Fibroblast of skin of scalp (primary cell): ENCODE results near the gene FNBP1.
"Not testable (repeated sequence)": the region's sequence is repeated elsewhere in the genome, so short reads cannot be mapped to it uniquely, and the experiment has no call there.

ENCODE experiments used
- DNase-seq: peaks from one replicate; pipeline ENCODE4 v3.0.0-alpha.2; 2013

The FNBP1 gene

DNA sequence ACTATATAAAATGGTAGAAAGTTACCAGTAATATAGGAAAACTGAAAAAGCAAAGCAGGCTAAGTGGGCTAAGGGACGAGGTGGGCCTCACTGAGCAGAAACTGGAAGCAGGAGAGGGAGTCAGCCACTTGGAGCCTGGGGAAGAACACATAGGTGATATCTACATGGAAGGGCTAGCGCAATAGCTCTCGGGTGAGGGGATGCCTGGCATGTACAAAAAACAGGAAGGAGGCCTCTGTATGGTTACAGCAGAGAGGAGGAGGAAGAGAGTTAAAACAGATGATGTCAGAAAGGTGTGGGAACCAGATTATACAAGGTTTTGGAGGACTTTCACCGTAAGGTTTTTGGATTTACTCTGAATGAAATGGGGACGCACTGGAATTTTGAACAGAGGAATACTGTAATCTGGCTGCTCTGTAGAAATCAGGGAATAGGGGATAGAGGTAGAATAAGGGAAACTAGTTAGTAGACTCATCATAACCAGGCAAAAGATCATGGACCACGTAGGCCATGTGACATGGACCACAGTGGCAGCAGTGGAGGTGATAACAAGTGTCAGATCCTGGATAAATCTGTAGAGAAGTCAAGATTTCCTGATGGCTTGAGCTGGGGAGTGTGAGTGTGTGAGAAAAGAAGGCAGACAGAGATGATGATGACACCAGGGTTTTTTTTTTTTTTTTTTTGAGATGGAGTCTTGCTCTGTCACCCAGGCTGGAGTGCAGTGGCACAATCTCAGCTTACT is 52.5 kb downstream of the FNBP1 start:
- peak; percentile 28 for DNase-seq

DNA sequence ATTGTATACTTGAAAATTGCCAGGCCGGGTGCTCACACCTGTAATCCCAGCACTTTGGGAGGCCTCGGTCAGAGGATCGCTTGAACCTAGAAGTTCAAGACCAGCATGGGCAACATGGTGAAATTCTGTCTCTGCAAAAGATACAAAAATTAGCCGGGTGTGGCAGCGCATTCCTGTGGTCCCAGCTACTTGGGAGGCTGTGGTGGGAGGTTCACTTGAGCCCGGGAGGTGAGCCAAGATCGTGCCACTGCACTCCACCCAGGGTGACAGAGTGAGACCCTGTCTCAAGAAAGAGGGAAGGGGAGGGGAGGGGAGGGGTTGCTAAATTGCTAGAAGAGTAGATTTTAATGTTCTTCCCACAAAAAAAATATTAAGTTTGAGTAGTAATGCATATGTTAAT is 53.2 kb downstream of the FNBP1 start:
- peak; percentile 91 for DNase-seq

DNA sequence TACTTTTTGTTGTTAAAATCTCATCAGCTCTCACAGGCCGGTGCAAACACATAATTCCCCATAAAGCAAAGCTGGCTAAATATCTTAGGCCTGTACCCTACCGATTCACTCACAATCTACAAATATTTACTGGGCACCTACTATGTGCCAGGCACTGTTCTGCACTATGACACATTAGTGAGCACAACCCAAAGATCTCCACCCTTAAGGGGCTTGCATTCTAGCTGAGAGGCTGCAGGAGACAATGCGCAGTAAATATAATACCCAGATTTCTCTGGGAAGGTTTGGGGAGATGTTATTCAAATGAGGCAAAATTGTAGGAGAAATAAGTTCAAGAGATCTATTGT is 53.7 kb downstream of the FNBP1 start:
- DNase-seq = no peak

DNA sequence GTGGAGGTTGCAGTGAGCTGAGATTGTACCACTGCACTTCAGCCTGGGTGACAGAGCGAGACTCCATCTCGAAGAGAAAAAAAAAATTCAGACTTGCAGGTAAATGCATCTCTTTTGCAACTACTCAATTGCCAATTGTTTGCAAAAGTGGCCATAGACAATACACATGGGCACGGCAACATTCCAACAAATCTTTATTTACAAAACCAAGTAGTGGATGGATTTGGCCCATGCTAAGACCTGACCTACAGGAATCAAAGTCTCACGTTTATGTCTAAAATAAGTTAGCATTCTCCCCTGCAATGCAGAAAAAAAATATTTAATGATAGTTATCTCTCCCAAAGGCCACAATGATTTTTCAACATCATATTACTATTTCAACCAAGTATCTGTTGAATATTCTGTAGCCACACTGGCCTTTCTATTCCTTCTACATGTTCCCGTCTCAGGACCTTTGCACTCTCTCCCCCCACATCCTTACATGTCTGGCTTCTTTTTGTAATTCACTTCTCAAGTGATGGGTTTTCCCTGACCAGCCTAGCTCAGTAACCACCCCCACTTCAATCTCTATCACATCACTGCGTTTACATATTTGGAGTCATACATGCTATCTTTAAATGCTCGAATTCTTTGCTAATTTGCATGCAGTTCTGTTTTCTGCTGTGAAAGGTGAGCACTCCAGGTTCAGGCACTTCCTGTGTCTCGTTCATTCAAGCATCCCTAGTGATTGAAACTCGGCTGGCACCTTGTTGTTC is 54.2 kb downstream of the FNBP1 start:
- DNase-seq = no peak

DNA sequence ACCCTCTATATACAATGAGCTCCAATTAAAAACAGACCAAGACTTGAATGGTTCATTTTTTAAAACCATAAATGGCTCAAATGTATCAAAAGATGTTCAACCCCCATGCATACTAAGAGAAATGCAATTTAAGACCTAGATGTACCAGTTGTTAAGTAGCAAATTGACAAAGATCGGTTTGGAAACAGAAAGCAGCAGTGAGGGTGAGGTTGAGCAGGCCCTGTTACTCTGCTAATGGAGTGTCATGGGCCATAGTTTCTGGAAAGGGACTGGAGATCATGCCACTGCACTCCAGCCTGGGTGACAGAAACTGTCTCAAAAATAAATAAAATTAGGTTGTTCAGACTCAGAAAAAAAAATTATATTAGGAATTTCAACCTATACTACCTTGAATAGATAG is 55.0 kb downstream of the FNBP1 start:
- DNase-seq = no peak

DNA sequence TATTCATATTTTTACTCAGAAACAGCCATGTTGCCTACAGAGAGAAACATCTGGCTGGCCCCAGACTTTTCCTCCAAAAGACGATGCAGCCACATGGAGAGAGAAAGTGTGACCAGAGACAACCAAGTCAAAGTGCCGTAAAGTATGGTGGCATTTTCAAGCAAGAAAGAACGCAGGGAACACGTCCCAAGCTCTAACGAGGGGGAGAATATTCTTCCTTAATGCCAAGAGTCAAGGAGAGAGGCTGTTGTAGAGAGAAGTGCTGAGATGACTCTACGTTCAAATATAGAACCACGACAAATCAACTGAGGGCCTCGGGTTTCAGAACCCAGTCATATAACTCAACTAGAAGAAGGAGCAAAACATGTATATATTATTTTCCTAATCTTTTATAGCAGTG is 55.9 kb downstream of the FNBP1 start:
- DNase-seq = no peak

DNA sequence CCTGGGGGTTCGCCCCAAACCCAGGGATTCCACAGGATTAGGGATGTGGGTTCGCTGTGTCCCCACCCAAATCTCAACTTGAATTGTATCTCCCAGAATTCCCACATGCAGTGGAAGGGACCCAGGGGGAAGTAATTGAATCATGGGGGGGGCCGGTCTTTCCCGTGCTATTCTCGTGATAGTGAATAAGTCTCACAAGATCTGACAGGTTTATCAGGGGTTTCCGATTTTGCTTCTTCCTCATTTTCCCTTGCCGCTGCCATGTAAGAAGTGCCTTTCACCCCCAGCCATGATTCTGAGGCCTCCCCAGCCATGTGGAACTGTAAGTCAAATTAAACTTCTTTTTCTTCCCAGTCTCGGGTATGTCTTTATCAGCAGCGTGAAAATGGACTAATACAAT is 58.4 kb downstream of the FNBP1 start:
- DNase-seq = not testable (repeated sequence)

DNA sequence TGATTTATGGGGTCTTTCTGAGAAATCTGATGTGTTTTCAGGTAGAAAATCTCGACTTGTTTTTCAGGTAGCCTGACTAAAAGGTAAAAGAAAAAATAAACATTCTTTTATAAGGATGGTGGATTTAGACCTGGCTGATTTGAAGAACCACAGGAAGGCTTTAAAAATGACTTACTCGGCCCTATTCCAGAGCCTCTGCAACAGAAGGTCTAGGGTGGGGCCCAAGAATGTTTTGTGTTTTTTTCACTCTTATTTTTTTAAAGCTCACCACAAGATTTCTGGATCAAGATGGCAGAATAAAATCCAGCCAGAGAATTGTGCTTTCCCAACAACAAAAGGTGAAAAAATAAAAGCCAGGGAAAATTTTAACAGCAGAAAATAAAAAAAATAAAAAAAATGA is 59.1 kb downstream of the FNBP1 start:
- peak; percentile 62 for DNase-seq

DNA sequence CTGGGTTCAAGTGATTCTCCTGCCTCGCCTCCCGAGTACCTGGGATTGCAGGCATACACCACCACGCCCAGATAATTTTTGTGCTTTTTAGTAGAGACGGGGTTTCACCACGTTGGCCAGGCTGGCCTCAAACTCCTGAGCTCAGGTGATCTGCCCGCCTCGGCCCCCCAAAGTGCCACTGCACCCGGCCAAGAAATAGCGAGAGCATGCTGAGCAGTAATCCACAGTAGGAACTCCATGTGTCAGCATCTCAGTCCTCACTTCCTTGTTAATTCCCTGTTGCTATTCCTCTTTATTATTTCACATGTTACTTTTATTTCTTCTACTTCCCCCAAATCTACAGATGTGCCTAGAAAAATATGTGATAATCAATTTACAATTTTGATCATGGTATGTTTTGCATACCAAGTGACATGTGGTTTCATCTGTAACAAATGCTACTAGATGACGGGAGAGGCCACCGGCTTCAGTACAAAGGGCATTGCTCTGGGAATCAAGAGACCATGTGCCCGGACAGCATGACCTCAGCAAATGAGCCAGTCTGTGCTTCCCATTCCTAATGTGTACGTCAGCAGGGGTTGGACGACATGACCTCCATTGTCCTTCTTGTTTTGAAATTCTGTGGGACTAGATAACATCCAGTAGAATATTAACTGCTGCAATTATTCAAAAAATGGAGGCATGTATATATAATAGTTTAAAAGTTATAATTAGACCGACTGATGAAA is 61.6 kb downstream of the FNBP1 start:
- DNase-seq = no peak

DNA sequence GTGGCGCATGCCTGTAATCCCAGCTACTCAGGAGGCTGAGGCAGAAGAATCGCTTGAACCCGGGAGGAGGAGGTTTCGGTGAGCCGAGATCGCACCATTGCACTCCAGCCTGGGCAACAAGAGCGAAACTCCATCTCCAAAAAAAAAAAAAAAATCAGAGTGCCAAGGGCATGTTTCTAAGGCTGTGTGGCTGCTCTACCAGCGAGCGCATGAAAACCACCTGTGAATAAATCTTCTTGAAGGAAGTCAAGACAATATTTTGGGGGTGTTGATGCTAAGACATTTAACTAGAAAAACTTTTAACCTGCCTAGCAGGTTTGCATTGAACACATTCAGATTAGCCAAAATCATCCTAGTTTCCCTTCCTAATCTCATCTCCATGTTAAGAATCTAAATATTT is 62.8 kb downstream of the FNBP1 start:
- DNase-seq = not testable (repeated sequence)

DNA sequence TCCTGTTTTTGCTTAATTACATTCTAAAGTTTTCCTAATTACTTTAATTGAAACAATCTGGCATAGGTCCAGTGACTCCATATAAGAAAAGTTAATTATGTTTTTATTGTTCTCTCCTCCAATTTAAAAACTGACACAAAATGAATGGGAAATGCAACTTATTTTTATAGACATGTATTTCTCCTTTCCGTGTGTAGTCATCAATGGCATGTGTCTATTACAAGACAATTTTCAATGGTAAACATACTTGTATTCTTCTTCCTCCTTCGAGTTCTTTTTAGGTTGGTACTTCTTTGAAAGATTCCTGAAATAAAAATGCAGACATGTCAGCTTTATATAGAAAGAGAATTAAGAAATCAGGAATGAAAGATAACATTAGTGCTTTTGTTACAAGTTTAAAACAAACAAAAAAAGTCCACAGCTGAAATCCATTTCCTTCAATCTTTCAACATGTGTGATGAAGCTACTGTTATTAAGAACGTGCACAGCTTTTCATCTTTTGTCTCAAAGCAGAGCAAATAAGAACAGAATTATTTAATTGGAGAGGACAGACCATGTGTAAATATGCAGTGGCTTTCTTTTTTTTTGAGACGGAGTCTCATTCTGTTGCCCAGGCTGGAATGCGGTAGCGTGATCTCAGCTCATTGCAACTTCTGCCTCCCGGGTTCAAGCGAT is 63.8 kb downstream of the FNBP1 start:
- DNase-seq = peak; percentile 35

DNA sequence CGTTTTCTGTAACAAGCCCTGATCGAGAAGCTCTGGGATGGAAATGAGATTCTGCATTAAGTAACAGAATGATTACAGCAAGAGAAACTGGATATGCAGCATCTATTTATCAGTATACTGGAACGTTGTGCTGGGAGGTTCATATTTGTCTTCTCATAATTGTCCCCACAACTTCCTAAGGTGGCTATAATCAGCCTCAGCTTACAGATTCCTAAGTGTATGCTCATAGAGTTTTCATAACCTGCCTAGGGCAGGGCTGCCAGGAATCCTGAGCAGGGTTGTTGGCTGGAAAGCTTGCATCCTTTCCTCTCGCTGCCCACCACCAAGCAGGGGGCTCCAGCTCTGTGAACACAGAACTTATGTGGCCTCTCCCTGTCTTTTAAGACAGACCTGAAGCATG is 70.2 kb downstream of the FNBP1 start:
- no peak for DNase-seq

DNA sequence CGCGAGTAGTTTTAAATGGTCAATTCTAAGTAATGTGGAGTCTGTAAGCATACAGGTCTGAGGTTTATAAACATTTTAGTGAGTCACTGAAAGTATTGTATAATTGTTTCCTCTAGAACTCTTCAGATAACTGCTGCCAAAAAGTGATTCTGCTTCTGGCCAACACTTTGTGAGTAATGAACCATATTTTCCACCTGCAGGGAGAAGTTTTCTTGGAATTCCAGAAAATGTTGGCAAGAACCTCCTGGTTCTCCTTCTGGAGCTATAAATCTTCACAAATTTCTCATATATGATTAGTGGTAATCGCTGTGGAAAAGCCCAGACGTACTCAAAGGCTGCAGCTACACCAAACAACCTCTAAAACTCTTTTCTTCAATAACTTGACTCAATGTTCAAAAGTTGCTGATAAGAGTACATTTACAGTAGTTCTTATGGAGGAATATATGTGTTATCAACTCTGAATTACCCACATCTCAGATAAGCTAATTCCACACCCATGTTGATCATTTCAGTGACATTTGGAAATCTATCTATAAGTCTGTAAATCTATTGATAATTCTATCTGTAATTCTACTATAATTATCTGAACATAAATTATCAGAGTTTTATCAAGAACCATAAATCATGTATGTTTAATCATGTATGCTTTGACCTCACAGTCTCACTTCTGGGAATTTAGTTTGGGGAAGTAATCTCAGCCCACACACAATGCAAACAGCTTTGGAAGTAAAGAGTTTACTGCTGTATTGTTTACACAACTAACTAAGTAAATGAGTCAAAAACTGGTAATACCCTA is 74.1 kb downstream of the FNBP1 start:
- DNase-seq = peak; percentile 63

DNA sequence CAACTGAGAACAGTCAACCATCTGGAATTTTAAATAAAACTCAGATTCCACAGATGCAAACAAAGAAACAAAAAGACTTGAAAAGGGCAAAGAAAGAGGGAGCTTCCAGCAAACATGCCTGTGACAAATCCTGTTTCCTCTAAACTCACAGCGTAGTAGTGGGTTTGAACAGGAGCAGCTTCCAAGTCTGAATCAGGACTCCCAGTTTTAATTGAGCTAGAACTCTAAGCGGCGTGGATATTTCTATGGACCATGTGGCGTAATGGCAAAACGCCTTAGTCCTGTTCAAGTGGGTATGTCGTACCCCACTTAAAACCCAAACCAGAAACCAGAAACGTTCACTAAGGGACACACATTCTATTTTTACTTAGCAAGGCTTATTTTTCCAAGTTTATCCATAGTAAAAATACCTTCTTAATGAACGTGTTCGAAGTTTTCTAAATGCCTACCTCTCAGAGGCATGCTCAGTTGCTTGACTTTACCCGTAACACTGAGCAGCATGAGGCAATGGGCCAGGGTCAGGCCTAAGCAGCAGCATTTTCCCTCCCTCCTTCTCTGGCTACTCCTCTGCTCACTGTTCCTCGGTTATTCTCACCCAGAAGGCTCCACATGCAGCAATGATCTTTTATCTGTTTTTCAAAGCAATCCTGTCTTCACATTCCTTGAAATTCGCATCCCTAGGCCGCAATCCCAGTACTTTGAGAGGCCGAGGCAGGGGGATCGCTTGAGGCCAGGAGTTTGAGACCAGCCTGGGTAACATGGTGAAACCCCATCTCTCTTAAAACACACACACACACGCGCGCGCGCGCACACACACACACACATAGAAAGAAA is 77.9 kb downstream of the FNBP1 start:
- DNase-seq = peak; percentile 84

DNA sequence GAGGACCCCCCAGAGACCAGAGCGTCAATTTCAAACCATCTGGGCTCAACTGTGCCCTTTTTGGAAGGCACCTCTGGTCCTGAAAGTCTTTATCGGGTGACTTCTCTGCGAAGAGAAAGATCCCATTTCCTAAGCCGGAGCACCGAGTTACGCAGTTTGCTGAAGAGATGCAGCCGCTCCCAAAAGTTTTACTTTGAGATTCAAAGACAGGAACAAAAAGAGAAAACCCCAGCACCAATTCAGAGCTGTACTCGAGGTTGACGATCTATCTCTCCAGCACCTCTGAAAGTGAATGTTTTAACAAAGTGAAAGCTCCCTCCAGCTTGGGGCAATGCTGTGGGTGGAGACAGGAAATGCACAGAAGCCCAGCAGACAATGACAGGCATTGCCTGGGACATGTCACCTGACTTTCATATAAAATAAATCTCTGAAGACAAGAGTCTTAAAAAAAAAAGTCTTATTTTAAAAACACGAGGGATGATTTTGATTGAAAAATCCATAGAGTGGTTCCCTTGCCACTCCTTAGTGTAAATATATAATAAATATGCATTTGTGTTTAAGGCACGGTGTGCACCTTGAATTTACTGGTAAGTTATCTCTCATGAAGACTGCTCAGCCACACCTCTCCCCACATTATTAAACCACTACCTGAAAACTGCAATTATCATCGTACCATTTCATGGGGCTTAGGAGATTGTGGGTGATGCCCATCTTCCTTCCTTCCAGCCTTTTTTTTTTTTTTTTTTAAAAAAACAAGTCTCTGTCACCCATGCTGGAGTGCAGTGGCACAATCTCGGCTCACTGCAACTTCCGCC is 79.9 kb downstream of the FNBP1 start:
- peak; percentile 69 for DNase-seq

DNA sequence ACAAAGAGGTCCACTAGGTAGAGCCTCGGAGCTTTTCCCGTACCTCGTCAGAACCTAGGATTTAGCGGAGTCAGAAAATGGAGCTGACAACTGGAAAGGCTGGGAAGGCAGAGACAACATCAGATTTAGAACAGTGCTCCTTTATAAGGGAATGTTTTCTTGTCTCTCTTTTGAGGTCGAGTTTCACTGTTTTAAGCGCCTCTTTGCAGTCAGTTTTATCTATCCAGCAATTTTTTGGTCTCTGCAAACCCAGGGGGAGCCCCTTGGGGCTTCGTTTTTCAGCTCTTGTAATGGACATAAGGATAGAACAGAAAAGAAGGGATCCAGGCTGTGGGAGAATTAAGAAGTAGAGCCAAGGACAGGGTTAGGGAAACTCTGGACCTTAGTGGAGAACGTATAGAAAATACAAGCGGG is 80.5 kb downstream of the FNBP1 start:
- DNase-seq = no peak

DNA sequence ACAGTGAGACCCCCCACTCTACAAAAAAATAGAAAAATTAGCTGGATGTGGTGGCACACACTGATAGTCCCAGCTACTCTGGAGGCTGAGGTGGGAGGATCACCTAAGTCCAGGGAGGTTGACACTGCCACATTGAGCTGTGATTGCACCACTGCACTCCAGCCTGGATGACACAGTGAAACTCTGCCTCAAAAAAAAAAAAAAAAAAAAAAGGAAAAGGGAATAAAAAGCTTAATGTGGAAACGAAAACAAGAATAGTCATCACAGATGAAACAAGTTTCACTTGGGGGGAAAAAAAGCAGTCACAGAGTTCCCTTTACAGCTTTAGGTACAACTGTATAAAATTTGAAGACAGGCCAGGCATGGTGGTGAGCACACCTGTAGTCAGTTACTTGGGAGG is 84.2 kb downstream of the FNBP1 start:
- DNase-seq = no peak

DNA sequence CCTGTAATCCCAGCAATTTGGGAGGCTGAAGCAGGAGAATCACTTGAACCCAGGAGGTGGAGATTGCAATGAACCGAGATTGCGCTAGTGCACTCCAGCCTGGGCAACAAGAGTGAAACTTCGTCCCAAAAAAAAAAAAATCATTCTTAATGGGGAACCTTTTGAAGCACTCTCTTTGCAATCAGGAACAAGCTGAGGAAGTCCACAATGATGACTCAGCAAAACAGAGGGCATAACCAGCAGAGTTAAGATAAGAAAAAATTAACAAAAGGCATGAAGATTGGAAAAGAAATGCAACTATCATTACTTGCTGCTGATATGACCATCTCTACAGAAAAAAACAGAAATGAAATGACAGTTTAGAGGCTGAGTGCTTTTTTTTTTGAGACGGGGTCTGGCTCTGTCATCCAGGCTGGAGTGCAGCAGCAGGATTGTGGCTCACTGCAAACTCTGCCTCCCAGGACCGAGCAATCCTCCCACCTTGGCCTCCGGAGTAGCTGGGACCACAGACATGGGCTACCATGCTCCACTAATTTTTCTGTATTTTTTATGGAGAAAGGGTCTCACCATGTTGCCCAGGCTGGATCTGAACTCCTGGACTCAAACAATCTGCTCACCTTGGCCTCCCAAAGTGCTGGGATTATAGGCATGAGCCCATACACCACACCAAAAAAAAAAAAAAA is 88.0 kb downstream of the FNBP1 start:
- no peak for DNase-seq

DNA sequence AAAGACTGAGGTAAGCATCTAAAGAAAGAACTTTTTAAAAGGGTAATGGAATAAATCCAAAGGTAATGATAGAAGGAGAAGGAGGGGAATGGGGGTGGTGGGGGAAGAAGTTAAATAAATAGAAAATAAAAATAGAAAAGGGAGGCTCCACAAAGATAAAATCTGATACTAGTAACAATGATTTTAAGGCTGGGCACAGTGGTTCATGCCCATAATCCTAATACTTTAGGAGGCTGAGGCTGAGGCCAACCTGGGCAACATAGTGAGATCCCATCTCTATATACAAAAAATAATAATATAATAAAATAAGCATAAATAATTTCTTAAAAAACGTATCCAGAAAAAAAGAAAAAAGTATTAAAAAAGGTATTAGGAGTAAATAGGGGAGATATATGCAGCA is 89.3 kb downstream of the FNBP1 start:
- DNase-seq = no peak

DNA sequence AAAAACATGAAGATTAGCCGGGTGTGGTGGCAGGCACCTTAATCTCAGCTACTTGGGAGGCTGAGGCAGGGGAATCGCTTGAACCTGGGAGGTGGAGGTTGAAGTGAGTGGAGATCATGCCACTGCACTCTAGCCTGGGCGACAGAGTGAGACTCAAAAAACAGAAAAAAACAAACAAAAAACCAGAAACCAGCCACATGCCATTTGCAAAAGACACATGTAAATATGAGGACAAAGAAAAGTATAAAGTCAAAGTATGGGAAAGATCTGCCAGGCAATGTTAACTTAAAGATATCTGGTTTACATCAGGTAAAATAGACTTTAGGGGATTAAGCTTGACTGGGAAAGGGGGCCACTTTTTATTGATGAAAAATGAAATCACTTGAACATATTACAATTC is 90.7 kb downstream of the FNBP1 start:
- no peak for DNase-seq
